Measurements from ENCODE around the gene ATG4D. TPM values are rescaled to one million over a fixed set of nuclear protein-coding genes. Genes with fewer than 3 reads are reported as not detected.
A peak's percentile ranks its signal among the peaks of the same experiment; 100 is the strongest.

ATG4D gene
- total RNA-seq, 1 donor from 2014 or later = 30.9 TPM

DNA sequence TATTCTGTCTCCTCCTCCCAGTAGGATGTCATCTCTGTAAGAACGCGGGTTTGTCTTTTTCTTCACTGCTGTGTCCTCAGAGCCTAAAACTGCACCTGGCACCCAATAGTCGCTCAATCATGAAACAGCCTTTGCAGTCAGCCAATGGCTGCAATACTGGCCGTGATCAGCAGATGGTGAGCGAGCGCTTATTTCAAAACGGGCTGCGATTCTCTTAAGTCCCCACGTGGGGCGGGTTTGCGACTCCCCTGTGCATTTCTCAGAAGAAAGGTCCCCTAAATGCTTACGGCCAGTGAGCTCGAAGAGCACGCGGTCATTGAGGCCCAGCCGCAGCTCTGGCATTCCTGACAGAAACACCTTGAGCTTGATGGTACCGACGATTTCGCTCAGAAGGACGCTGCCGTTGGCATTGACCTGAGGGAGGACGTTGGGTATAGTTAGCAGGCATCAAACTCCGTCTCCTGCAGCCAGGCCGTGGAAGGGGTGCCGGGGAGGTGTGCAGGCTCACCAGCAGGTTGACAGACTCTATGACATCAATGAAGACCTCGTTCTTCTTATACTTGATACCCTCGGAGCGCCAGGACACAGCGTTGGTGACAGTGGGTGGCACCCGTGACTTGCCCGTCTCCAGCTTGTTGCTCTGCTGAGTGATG, 37.4 kb downstream of the ATG4D start:
- H3K4me1 Mint-ChIP-seq (ENCODE audit: unreplicated experiment) = peaks cover 8% of the 10 kb centered on the region
- no peak overlapping the region for H3K4me3 Mint-ChIP-seq (ENCODE audit: unreplicated experiment)
- H3K27ac Mint-ChIP-seq (ENCODE audit: unreplicated experiment) = no peak overlapping the region
- peaks cover 3% of the 10 kb centered on the region for H3K27me3 Mint-ChIP-seq (ENCODE audit: unreplicated experiment)
- H3K36me3 Mint-ChIP-seq (ENCODE audit: unreplicated experiment) = no peaks in the 10 kb centered on the region
- DNase-seq (ENCODE audit: extremely low spot score, unreplicated experiment) = peak; percentile 93
- peak; percentile 97 for TF ChIP-seq CTCF (IDR thresholded peaks at IDR 0.05)
- H3K9me3 Mint-ChIP-seq (ENCODE audit: unreplicated experiment) = no peaks in the 10 kb centered on the region

GRCh38 chr19:10582091-10582490, 38.4 kb downstream of the ATG4D start:
- Mint-ChIP-seq H3K4me3 (ENCODE audit: unreplicated experiment) (no peak overlapping the region), H3K27ac (ENCODE audit: unreplicated experiment) (no peak overlapping the region), H3K4me1 (ENCODE audit: unreplicated experiment) (peaks cover 6% of the 10 kb centered on the region), H3K9me3 (ENCODE audit: unreplicated experiment) (no peaks in the 10 kb centered on the region), H3K36me3 (ENCODE audit: unreplicated experiment) (no peaks in the 10 kb centered on the region), H3K27me3 (ENCODE audit: unreplicated experiment) (peaks cover 11% of the 10 kb centered on the region)
- TF ChIP-seq CTCF (IDR thresholded peaks at IDR 0.05) = no peak
- no peak for DNase-seq (ENCODE audit: extremely low spot score, unreplicated experiment)

GRCh38 chr19:10583036-10583776, 39.5 kb downstream of the ATG4D start:
- H3K27me3 Mint-ChIP-seq (ENCODE audit: unreplicated experiment) = peaks cover 20% of the 10 kb centered on the region
- no peak overlapping the region for H3K27ac Mint-ChIP-seq (ENCODE audit: unreplicated experiment)
- no peak for TF ChIP-seq CTCF (IDR thresholded peaks at IDR 0.05)
- H3K9me3 Mint-ChIP-seq (ENCODE audit: unreplicated experiment) = no peaks in the 10 kb centered on the region
- H3K4me1 Mint-ChIP-seq (ENCODE audit: unreplicated experiment) = peaks cover 5% of the 10 kb centered on the region
- DNase-seq (ENCODE audit: extremely low spot score, unreplicated experiment) = no peak
- H3K4me3 Mint-ChIP-seq (ENCODE audit: unreplicated experiment) = no peak overlapping the region
- H3K36me3 Mint-ChIP-seq (ENCODE audit: unreplicated experiment) = no peaks in the 10 kb centered on the region

DNA sequence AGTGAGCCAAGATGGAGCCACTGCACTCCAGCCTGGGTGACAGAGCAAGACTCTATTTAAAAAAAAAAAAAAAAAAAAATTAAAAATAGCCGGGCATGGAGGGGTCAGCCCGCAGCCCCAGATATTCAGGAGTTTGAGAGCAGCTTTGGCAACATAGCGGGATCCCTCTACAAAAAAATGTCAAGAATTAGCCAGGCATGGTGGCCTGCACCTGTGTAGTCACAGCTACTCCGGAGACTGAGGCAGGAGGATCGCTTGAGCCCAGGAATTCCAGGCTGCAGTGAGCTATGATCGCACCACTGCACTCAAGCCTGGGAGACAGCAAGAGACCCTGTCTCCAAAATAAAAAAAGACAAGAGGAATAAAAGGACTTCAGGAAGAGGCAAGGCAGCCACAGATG, 42.7 kb downstream of the ATG4D start:
- Mint-ChIP-seq H3K4me1 (ENCODE audit: unreplicated experiment) (no peaks in the 10 kb centered on the region), H3K9me3 (ENCODE audit: unreplicated experiment) (no peaks in the 10 kb centered on the region), H3K36me3 (ENCODE audit: unreplicated experiment) (no peaks in the 10 kb centered on the region), H3K27me3 (ENCODE audit: unreplicated experiment) (peaks cover 20% of the 10 kb centered on the region), H3K4me3 (ENCODE audit: unreplicated experiment) (no peak overlapping the region), H3K27ac (ENCODE audit: unreplicated experiment) (no peak overlapping the region)
- TF ChIP-seq CTCF (IDR thresholded peaks at IDR 0.05) = no peak
- no peak for DNase-seq (ENCODE audit: extremely low spot score, unreplicated experiment)

- no peak within 1 kb of the TSS for H3K4me3 Mint-ChIP-seq (ENCODE audit: unreplicated experiment)
- no peaks in the 10 kb centered on the region for H3K4me1 Mint-ChIP-seq (ENCODE audit: unreplicated experiment)
- peaks cover 20% of the 10 kb centered on the region for H3K27me3 Mint-ChIP-seq (ENCODE audit: unreplicated experiment)
- H3K27ac Mint-ChIP-seq (ENCODE audit: unreplicated experiment) = no peak within 1 kb of the TSS
- no peaks in the 10 kb centered on the region for H3K9me3 Mint-ChIP-seq (ENCODE audit: unreplicated experiment)
- H3K36me3 Mint-ChIP-seq (ENCODE audit: unreplicated experiment) = no peaks in the 10 kb centered on the region
- DNase-seq (ENCODE audit: extremely low spot score, unreplicated experiment) = no peak
- TF ChIP-seq CTCF (IDR thresholded peaks at IDR 0.05) = no peak
These were observed 43.5 kb downstream of the ATG4D start, which contains the start of gene AP1M2 for GRCh38 chr19:10587022-10587838. Gene AP1M2, minus strand, starts transcription at chr19:10587312. Its CDS starts 81 bp downstream, at chr19:10587231.

Data from osteocyte (in vitro differentiated cells).